MCF 10A (cell line): Measurements from ENCODE around the gene USP13. TPM values are rescaled to one million over a fixed set of nuclear protein-coding genes. Genes with fewer than 3 reads are reported as not detected.

ENCODE experiments used
- BruUV-seq: library from RNA; stranded (reverse); fragments of 400-500 nt; replicated peaks from 2 replicates; lab custom pipeline; 2021; lab: Mats Ljungman, UMichigan
- CTCF ChIA-PET: fragments of 300-600 bp; sonication (Branson Sonifier 250); formaldehyde crosslinking; extraction: SDS; loops from one replicate; lab custom pipeline; 2021; ENCODE audit warnings: antibody characterized with exemption, inconsistent platforms; lab: Yijun Ruan, JAX
- POLR2A ChIA-PET: fragments of 300-600, 350-650 bp; sonication (Branson Sonifier 250); formaldehyde crosslinking; extraction: SDS; loops from one replicate; lab custom pipeline; 2020; ENCODE audit warnings: antibody characterized with exemption, inconsistent platforms; lab: Yijun Ruan, JAX
- DNase-seq: peaks from one replicate; pipeline ENCODE4 v3.0.0-alpha.2; 2018; ENCODE audit not compliant: unreplicated experiment
- H3K27ac Mint-ChIP-seq: one replicate; pipeline ENCODE4 v1.8.0; 2022; ENCODE audit warnings: mild to moderate bottlenecking, low read depth, mixed read lengths; ENCODE audit not compliant: unreplicated experiment
- H3K27me3 Mint-ChIP-seq: one replicate; pipeline ENCODE4 v1.8.0; 2022; ENCODE audit warnings: mixed read lengths; ENCODE audit not compliant: insufficient read depth, unreplicated experiment
- H3K36me3 Mint-ChIP-seq: one replicate; pipeline ENCODE4 v1.8.0; 2022; ENCODE audit warnings: mild to moderate bottlenecking, moderate library complexity, mixed read lengths; ENCODE audit not compliant: insufficient read depth, unreplicated experiment
- H3K4me1 Mint-ChIP-seq: one replicate; pipeline ENCODE4 v1.8.0; 2022; ENCODE audit warnings: mixed read lengths; ENCODE audit not compliant: insufficient read depth, unreplicated experiment
- H3K4me3 Mint-ChIP-seq: one replicate; pipeline ENCODE4 v1.8.0; 2022; ENCODE audit warnings: mild to moderate bottlenecking, moderate library complexity, mixed read lengths; ENCODE audit not compliant: unreplicated experiment
- H3K9me3 Mint-ChIP-seq: one replicate; pipeline ENCODE4 v1.8.0; 2022; ENCODE audit warnings: mixed read lengths; ENCODE audit not compliant: unreplicated experiment
- CTCF ChIP-seq: fragments of 200-600 bp; IDR thresholded peaks from one replicate; pipeline ENCODE4 v1.8.0; 2022; ENCODE audit warnings: antibody characterized with exemption, mild to moderate bottlenecking; ENCODE audit not compliant: unreplicated experiment
- intact Hi-C: fragments of 100-400 bp; cut with micrococcal nuclease; formaldehyde crosslinking; loops from 2 replicates; pipeline ENCODE4 v1.14.1; 2022
- total RNA-seq: library from RNA; stranded (reverse); gene quantifications from 2 replicates; pipeline ENCODE4 v1.2.3, GENCODE V29; 2022

Gene USP13
- total RNA-seq, 1 experiment from 2014 or later: 9.7 TPM

- no peak for DNase-seq
- BruUV-seq: no TSS peak
Observed at GRCh38 chr3:179788996-179789395, 136.2 kb downstream of the USP13 start.

GRCh38 chr3:179791793-179792192 is 139.0 kb downstream of the USP13 start:
- no peaks in the 10 kb centered on the region for H3K4me1 Mint-ChIP-seq
- no peaks in the 10 kb centered on the region for H3K27me3 Mint-ChIP-seq
- CTCF ChIA-PET: interaction anchor here (0.6 kb wide), 1 partner anchor 887 kb away, joined by 3 read pairs; the partner anchor contains the start of gene CCDC39
- TF ChIP-seq CTCF: no peak
- POLR2A ChIA-PET: no interaction called here
- no TSS peak for BruUV-seq
- H3K27ac Mint-ChIP-seq: no peak overlapping the region
- H3K4me3 Mint-ChIP-seq: no peak overlapping the region
- H3K9me3 Mint-ChIP-seq: no peaks in the 10 kb centered on the region
- intact Hi-C loops: no loop called here
- no peak for DNase-seq
- peaks cover 5% of the 10 kb centered on the region for H3K36me3 Mint-ChIP-seq

More at GRCh38 chr3:179788996-179789395, 136.2 kb downstream of the USP13 start:
- Mint-ChIP-seq H3K4me1 (no peaks in the 10 kb centered on the region), H3K27me3 (no peaks in the 10 kb centered on the region), H3K27ac (no peak overlapping the region), H3K4me3 (no peak overlapping the region), H3K9me3 (no peaks in the 10 kb centered on the region), H3K36me3 (peaks cover 12% of the 10 kb centered on the region)
- no peak for TF ChIP-seq CTCF
- ChIA-PET CTCF (interaction anchor here (0.6 to 1.5 kb wide), 2 partner anchors 11 to 140 kb away, joined by 3 to 4 read pairs; no protein-coding TSS in a partner anchor), POLR2A (interaction anchor here (0.8 kb wide), 1 partner anchor 12 kb away, joined by 3 read pairs; no protein-coding TSS in a partner anchor)
- intact Hi-C loops: no loop called here

- BruUV-seq: no TSS peak
- H3K4me3 Mint-ChIP-seq: no peak overlapping the region
- intact Hi-C loops: no loop called here
- H3K36me3 Mint-ChIP-seq: peaks cover 5% of the 10 kb centered on the region
- ChIA-PET POLR2A (interaction anchor here (0.9 to 2.0 kb wide), 2 partner anchors 9 to 808 kb away, joined by 4 read pairs; no protein-coding TSS in a partner anchor), CTCF (interaction anchor here (0.6 to 1.3 kb wide), 2 partner anchors 26 to 57 kb away, joined by 3 to 5 read pairs; no protein-coding TSS in a partner anchor)
- peak; percentile 12 for DNase-seq
- no peak overlapping the region for H3K27ac Mint-ChIP-seq
- TF ChIP-seq CTCF: no peak
- no peaks in the 10 kb centered on the region for H3K9me3 Mint-ChIP-seq
- no peaks in the 10 kb centered on the region for H3K4me1 Mint-ChIP-seq
- no peaks in the 10 kb centered on the region for H3K27me3 Mint-ChIP-seq
Observed at GRCh38 chr3:179794355-179794754, 141.5 kb downstream of the USP13 start.

- no peak overlapping the region for H3K27ac Mint-ChIP-seq
- ChIA-PET CTCF (interaction anchor here (0.6 to 1.6 kb wide), 3 partner anchors 15 to 146 kb away, joined by 3 read pairs; no protein-coding TSS in a partner anchor), POLR2A (no interaction called here)
- no peak for DNase-seq
- BruUV-seq: no TSS peak
- no peaks in the 10 kb centered on the region for H3K9me3 Mint-ChIP-seq
- intact Hi-C loops: no loop called here
- TF ChIP-seq CTCF: no peak
- no peaks in the 10 kb centered on the region for H3K27me3 Mint-ChIP-seq
- no peak overlapping the region for H3K4me3 Mint-ChIP-seq
- peaks cover 12% of the 10 kb centered on the region for H3K4me1 Mint-ChIP-seq
- peaks cover 5% of the 10 kb centered on the region for H3K36me3 Mint-ChIP-seq
Observed at GRCh38 chr3:179796421-179796820, 143.6 kb downstream of the USP13 start.
